Posterior cingulate gyrus (tissue), 11 donors: Measurements from ENCODE around the gene RPGRIP1L.
A peak's percentile ranks its signal among the peaks of the same experiment; 100 is the strongest.

ENCODE experiments used
- DNase-seq, 10 donors: peaks; one replicate each; pipeline versions ENCODE4 v3.0.0 to v3.0.0-alpha.2; 2020 to 2021; ENCODE audit warnings: mixed read lengths in 3 of 10
- intact Hi-C: fragments of 100-400 bp; cut with DNase I; formaldehyde crosslinking; loops from one replicate; pipeline ENCODE4 v1.15.1; 2023

Gene RPGRIP1L

DNA sequence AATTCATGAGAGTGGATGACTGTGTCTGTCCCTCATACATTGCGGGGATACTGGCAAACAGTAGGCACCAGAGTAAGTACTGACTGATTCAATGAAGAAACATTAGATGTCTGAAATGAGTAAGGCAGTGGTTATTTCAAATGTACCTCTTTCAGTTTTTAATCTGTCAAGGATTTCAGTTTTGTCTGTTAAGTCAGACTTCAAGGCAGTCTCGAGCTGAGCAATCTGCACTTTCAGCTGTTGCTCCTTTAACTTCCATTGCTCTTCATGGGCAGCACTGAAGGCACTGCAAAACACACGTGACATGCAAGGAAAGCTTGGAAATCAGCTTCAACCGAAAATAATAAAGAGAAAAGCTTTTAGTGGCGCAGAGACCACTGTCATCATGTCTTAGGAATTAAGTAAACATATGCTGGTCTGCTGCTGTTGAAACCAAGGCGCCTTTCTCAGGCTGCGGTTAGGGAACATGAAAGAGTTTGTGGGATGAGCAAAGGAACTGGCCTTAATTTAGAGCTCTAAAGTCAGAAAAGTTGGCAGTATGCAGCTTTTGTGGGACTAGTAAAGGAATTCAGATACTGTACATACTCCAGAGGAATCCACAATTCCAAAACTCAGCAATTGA, 38.8 kb downstream of the RPGRIP1L start:
- no peak for DNase-seq
- intact Hi-C loops = no loop called here

DNA sequence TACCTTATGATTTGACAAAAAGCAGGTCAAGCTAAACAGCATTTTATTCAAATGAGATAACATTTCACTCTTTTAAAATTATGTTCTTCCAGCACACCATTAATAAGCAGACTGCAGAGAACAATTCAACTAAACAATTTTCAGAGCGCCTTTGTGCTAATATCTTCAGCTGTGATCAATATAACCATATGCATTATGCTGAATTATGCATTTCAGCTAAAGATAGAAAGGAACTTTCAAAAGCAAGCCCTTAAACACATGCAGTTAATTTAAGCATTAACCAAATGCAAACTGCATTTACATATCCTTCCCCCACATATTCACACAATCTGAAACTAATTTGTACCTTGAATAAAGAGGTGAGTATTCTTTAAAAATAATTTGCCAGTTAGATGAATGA, 41.6 kb downstream of the RPGRIP1L start:
- DNase-seq = no peak
- intact Hi-C loops = no loop called here

DNA sequence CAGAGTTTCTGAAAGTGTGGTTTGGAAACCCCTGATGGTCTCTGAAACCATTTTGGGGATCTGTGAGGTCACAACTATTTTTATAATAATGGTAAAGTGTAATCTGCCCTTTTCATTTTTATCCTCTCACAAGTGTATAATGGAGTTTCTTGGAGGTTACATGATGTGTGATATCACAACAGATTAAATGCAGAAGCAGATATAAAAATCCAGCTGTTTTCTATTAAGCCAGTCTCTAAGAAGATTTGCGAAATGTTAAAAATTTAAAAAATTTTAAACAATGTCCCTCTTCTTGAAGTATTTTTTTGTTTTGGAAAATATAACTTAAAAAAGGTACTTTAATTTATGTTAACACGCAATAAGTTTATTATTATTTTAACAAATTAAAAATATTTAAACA, 48.7 kb downstream of the RPGRIP1L start:
- intact Hi-C loops = no loop called here
- no peak for DNase-seq

DNA sequence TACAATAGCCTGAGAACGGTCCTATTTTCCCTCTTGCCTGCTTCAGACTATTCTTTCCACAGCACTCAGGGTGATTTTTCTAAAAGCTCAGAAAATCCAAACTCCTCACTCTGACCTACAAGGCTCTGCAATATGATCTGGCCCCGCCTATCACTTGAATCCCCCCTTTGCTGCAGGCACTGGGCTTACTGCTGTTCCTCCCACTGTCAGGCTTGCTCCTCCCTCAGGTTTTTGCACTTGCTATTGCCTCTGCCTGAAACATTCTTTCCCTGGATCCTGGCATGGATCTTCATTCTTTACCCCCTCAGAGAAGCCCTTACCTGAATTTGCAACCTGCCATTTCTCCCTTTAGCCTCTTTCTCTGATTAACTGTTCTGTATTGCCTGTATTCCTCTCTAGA, 52.3 kb downstream of the RPGRIP1L start:
- no peak for DNase-seq
- intact Hi-C loops = no loop called here

DNA sequence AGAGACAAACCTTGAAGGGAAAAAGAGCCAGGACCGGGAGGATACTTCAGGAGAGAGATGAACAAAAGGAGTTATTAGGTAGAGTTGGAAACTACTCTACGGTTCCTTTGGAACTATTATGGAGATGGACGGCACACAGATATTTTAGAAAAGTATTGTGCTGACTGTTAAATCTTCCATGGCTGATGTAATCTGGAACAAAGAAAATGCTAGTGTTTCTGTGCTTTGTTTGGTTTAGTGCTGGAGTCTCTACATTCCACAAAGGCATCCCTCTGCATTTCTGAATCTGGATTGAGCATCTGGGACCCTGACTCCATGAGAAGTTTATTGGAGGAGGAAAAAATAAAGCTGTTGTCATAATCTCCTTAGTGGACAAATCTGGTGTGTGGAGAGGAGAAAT, 57.2 kb downstream of the RPGRIP1L start:
- DNase-seq = no peak
- intact Hi-C loops = no loop called here

DNA sequence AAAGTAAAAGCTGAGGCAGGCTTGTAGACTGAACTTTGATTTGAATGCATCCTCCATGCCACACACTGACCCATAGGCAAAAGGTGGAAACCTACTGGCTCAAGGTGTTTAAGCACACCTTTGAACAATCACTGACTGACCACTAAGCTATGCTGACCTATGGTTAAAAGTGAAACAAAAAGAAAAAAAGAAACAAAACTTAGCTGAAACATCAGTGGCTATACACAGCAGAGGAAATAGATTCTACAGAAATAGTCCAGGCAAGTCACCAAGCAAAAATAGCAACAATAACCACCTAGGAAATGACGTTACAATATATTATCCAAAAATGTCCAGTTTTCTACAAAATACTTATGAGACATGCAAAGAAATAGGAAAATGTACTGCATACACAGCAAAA, 60.2 kb downstream of the RPGRIP1L start:
- intact Hi-C loops = no loop called here
- DNase-seq = no peak

DNA sequence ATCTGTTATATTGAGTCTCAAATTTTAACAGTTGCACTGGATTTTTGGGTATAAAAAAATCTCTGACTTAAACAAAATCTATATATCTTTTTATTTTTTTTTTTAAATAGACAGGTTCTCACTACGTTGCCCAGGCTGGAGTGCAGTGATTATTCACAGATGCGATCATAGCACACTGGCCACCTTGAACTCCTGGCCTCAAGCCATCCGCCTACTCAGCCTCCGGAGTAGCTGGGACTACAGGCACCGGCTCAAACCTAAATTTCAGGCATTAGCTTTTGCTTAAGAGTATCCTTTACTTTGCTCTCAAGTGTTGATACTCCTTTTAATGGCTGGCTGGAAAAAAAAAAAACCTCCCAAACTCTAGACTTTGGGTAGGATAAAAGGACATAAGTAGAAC, 61.6 kb downstream of the RPGRIP1L start:
- intact Hi-C loops = no loop called here
- no peak for DNase-seq

DNA sequence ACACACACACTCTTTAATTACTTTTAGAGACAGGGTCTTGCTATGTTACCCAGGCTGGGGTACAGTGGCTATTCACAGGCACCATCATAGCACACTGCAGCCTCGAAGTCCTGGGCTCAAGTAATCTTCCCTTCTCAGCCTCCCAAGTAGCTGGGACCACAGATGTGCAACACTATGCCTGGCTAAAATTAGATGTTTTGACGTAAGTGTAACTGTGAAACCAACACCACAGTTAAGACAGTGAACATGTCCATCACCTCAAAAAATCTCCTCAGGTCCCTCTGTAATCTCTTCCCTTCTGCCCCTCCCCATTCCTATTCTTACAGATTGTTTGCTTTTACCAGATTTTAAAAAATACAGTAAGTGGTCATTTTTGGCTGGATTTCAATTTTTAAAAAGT, 66.7 kb downstream of the RPGRIP1L start:
- DNase-seq = no peak

DNA sequence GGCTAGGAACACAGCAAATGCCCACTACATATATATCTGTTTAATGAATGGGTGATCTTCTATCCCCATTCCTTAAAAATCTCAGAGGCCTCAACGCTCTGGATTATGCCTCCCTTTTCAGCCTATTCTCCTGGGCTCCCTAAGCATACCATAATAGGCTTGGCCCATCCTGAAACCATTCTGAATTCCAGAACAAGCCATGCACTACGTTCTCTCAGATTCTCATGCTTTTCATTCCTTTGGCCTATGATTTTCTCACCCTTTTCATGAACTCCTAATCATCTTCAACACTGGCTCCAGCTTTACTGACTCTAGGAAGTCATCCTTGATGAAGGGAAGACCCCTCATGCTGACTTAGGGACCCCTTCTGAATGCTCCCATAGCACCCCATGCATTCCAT, 71.1 kb downstream of the RPGRIP1L start:
- intact Hi-C loops = no loop called here

More for the DNA sequence above, 66.7 kb downstream of the RPGRIP1L start:
- intact Hi-C loops = no loop called here

DNA sequence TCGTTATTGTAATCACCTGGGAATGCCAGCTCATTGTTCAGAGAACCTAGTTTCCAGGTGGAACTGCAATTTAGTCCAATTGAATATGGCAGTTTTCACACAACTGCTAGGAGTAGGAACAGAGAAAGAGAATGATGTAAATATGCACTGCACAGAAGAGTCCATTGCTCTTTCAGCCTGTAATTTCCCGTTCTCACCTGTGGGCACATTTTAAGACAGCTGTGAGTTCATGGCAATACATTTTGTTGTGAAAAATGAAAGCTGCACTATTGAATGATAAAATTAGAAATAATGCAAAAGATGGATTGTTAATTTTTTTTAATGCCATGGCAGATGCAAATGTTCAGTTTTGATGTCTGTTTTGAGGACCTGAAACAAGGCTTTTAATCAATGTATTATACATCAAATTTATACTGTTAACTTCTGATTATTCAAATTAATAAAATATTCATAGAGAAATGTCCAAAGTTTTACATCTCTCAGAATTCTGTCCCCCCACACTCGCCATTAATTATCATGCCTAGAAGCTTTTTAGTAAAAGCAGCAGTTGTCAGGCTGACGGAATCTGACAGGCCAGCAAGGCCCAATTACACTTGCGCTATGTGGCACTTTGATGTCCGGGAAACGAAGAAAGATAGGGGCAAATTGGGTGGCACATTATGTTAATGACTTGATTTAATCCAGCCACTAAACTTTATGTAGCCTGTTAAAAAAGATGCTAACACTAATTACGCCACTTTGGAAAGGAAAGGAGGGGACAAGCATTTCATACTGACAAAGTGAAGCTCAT, 72.2 kb downstream of the RPGRIP1L start:
- intact Hi-C loops = no loop called here
- DNase-seq = no peak

More for the DNA sequence above, 71.1 kb downstream of the RPGRIP1L start:
- DNase-seq = no peak

DNA sequence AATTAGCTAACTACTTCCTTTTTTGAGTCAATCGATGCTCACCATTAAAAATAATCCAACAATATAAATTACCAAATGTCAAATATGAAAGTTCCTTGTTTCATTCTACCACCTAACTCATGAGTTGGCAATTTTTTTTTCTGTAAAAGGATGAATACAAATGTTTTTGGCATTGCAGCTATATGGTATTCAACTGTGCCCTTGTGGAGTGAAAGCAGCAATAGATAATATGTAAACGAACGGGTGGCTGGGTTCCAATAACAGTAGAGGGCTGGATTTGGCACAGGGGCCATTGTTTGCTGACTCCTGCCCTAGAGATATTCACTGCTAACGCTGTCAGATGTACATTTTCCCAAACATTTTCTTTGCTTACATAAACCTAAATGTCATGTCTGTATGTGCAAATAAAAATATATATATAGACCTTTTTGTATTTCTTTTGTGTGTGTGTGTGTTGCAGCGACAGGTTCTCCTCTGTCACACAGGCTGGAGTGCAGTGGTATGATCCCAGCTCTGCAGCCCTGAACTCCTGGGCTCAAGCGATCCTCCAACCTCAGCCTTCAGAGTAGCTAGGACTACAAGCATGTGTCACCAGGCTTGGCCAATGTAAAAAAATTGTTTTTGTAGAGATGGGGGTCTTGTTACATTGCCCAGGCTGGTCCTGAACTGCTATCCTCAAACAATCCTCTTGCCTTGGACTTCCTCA, 73.9 kb downstream of the RPGRIP1L start:
- intact Hi-C loops = no loop called here
- no peak for DNase-seq

DNA sequence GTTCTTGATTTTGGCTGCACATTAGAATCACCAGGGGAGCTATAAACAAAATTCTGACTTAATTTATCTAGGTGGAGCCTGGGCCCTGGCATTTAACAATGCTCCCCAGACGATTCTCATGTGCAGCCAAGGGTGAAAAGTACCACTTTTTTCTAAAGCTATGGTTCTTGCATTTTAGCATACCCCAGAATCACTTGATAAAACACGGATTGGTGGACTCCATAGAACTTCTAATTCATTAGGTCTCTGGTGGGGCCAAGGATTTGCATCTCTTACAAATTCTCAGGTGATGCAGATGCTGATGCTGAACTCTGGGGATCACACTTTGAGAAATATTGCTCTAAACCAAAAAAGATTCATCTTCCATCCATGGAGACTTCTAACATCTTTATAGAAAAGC, 74.5 kb downstream of the RPGRIP1L start:
- DNase-seq = no peak
- intact Hi-C loops = no loop called here

DNA sequence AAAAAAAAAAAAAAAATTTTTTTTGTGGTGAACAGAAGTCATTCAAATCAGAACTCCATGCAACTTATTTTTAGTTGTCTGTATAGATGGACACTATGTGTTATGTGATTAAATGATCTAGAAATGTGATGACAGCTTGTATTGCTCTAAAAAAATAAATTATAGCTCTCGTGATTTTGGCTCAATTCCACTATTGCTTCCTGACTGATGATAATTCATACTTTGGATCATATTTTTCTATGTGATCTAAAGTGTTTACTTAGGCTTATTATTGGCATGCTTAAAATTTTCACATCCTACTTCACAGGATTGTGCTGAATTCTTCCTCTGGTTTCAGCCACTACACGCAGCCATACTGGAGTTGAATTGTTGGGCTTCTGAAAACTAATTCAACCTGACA, 76.8 kb downstream of the RPGRIP1L start:
- DNase-seq = no peak
- intact Hi-C loops = no loop called here

DNA sequence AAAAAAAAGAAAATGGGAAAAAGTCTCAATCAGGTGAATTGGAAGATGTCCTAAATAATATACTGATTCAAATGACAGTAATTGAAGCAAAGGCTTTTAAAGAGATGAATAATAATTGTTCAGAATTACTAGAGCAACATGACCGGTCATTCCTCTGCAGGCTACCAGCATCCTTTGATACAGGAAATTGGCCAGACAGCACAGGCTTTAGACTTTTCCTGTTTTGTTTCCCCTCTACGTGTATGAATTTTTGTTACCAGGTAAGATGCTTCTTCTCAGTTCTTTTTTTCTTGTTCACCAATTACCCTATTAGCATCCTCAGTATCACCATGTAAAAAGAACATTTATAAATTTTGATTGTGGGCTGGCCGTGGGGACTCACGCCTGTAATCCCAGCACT, 77.5 kb downstream of the RPGRIP1L start:
- DNase-seq = no peak
- intact Hi-C loops = no loop called here

DNA sequence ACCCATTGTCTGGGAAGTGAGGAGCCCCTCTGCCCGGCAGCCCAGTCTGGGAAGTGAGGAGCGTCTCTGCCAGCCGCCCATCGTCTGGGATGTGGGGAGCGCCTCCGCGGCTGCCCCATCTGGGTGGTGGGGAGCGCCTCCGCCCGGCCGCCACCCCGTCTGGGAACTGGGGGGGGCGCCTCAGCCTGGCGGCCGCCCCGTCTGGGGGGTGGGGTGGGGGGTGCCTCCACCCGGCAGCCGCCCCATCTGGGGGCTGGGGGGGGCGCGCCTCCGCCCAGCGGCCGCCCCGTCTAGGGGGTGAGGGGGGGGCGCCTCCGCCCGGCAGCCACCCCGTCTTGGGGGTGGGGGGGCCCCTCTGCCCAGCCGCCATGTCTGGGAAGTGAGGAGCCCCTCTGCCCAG, 78.4 kb downstream of the RPGRIP1L start:
- intact Hi-C loops = no loop called here
- peak in 1 of 10 donors; percentile 55 for DNase-seq

DNA sequence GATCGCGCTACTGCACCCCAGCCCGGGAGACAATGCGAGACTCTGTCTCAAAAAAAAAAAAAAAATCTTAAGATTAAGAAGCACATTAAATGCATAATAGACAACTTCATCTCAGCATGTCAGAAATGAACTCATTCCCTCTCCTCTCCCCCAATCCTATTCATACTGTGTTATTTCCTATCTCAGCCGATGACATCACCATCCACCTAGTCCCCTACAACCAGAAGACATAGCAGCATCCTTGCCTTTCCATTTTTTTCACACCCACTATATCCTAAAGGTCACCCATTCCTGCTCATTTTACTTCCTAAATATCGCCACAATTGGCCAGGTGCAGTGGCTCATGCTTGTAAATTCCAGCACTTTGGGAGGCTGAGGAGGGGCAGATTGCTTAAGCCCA, 81.3 kb downstream of the RPGRIP1L start:
- intact Hi-C loops = no loop called here
- DNase-seq = no peak

DNA sequence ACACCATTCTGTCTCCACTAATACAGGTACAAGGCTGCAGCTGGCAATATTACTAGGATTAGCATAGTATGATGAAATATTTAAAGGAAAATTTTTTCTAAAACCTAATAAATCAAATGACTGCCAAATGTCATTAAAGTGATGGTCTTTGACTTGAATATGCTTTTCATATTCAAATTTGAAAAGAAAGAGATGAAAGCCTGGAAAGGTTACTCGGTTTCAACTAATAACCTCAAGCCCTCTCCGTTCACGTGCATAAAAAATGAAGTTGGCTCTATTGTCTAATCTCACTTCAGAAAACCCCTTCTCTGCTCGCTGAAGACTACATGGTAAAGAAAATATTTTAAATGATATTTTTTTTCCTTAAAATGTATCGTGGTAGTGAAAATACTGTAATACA, 83.2 kb downstream of the RPGRIP1L start:
- intact Hi-C loops = no loop called here
- no peak for DNase-seq

DNA sequence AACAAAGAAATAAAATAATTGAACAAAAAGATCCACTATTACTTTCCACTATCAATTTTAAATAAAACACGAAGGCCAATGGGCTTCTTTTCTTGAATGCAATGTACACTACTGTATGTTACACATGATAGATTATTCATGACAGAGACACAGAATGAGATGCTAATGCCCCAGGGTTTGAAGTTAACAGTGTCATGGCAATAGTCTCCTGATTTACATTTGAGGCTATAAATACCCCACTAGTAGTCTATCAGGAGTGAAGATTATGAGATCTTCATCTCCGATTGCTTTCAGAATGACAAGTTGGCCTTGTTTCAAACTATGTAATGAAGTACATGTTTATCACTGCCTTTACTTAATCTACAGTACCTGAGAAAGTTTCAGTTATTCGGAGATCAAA, 84.4 kb downstream of the RPGRIP1L start:
- intact Hi-C loops = no loop called here

DNA sequence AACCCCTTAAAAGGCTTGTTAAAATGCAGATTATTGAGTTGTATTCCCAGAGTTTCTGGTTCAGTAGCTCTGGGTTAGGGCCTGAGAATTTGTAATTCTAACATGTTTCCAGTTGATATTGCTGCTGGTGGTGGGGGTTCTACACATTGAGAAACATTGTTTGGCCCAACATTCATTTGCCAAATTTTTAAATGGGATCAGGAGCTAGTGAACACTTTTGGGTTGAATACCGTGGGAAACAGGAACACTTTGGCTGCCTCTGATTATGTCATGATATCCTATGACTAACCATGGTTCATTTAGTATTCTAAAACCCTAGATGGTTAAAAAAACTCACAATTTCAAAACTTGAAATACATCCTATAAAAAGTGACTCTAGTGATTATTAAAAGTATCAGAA, 89.3 kb downstream of the RPGRIP1L start:
- no peak for DNase-seq
- intact Hi-C loops = no loop called here

More for the DNA sequence above, 84.4 kb downstream of the RPGRIP1L start:
- no peak for DNase-seq

DNA sequence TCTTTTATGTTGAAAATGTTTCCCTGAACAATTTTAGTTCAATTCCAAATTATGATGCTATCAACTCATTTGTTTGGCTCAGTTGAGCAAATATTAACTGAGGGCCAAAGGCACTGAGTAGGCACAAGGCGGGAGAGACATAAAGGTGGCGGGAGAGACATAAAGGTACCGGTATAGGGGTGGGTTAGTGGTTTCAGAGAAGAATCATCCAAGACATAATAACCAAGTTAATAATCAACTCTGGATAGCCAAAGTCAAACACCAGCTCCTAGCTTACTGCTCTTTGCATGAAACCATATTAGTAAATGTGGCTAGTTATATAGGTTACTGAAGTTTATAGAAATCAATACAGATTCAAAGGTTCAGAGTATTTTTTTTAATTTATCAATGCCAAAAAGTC, 91.7 kb downstream of the RPGRIP1L start:
- no peak for DNase-seq
- intact Hi-C loops = no loop called here

DNA sequence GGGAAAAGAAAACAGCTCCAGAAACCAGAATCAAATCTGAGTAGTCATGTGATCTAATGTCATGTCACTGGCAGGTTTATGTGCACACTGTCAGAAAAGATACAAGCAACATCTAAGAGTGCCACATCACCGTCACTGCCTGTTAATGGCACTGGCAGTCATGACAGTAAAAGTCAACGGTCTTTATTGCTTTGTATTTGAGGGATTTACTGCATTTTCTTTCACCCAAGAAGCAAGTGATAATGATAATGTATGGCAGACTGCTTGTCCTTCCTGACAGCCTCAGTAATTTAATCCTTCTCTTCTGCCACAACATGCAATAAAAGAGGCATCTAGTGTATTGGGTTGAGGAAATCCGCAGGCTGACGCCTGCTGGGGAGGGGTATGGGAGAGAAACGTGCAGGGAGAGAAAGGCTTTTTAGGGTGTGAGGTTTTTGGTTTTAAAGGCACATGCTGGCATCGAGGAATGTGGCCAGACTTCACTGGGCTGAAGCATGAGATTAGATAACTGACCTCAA, 92.4 kb downstream of the RPGRIP1L start:
- intact Hi-C loops = no loop called here
- DNase-seq = no peak

DNA sequence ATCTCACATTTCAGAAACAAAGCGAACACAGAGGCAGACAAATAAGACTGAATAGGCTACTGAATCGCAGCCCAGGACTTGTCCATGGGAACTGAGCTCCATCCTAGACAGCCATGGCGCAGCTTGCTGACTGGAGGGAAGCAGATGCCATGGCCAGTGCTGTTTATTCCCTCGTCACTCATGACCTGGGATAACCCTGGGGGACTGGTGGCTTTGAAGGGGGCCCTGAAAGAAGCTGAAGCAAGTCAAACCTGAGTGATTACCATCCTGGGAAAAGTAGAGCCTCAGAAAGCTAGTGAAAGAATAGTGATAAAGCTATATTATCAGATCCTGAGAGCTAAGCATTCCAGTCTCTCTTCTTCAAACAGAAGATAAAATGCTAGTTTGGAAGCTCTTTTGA, 94.1 kb downstream of the RPGRIP1L start:
- intact Hi-C loops = no loop called here
- DNase-seq = no peak
